HUES64 (cell line): ENCODE data around the gene SPDYE1.
A peak's percentile ranks its signal among the peaks of the same experiment; 100 is the strongest.
"Not testable (repeated sequence)": the region's sequence is repeated elsewhere in the genome, so short reads cannot be mapped to it uniquely, and the experiment has no call there.

ENCODE experiments used
- H3K27ac ChIP-seq: 2 replicates; pipeline ENCODE4 v1.7.0; 2013; ENCODE audit warnings: low read depth, low read length, inconsistent platforms
- H3K27me3 ChIP-seq: 2 replicates; pipeline ENCODE4 v1.6.1; 2013; ENCODE audit warnings: mild to moderate bottlenecking, low read length; ENCODE audit not compliant: insufficient read depth
- H3K36me3 ChIP-seq: 2 replicates; pipeline ENCODE4 v1.6.1; 2013; ENCODE audit warnings: mild to moderate bottlenecking, low read length; ENCODE audit not compliant: insufficient read depth
- H3K4me1 ChIP-seq: 2 replicates; pipeline ENCODE4 v1.6.1; 2013; ENCODE audit warnings: mild to moderate bottlenecking, low read length, moderate library complexity; ENCODE audit not compliant: insufficient read depth
- H3K4me3 ChIP-seq: 2 replicates; pipeline ENCODE4 v1.5.1; 2013; ENCODE audit warnings: mild to moderate bottlenecking, low read length, moderate library complexity
- H3K9ac ChIP-seq: 2 replicates; pipeline ENCODE4 v1.6.1; 2013; ENCODE audit warnings: mild to moderate bottlenecking, low read depth, low read length
- H3K9me3 ChIP-seq: 2 replicates; pipeline ENCODE4 v1.6.1; 2013; ENCODE audit warnings: low read depth, low read length; ENCODE audit not compliant: insufficient read depth
- WGBS: fragments of 150-250, 120-280 bp; methylation state at CpG from one replicate; pipeline ENCODE4 v1.1.7; 2013; ENCODE audit warnings: missing lambda C conversion rate; 5-methylcytosine and 5-hydroxymethylcytosine counted together

Gene SPDYE1

DNA sequence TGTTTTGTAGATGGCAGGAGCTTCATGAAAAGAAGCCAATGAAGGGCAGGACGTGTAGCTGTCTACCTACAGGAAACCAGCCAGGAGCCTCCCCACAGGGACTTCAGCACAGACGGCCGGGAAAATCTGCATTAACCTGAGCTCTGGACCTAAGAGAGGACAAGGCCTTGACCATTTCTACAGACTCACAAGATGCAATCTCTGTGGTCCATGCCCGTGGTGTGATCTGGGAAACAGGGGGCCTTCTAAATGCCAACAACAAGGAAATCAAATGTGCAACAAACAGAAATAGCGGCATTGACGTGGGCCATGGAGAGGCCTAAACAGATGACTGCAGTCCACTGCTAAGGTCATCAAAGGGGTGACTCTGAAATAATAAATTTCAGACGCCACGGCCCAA lies 14.4 kb downstream of the SPDYE1 start:
- not testable (repeated sequence) for H3K4me1 ChIP-seq, H3K4me3 ChIP-seq, H3K9me3 ChIP-seq, H3K27me3 ChIP-seq, H3K36me3 ChIP-seq, H3K27ac ChIP-seq, H3K9ac ChIP-seq
- WGBS = 88% methylated on average over 8 of the region's 8 CpGs

DNA sequence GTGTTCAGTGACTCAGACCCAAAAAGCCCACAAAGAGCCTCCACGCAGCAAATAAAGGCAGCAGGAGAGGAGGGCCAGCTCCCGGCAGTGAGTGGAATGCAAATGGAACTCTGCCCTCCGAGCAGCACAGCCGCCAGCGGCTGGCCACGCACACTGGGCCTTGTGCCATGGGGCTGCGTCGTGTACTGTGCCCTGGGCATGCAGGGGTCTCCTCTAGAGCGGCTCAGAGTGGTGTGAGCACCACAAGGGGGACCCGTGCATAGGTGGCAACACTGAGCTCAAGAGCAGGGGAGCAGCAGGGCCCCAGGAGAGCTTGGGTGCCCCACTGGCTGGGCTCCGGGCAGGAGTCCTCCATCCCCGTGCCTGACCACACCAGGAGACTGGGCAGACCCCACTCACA lies 17.4 kb downstream of the SPDYE1 start:
- not testable (repeated sequence) for H3K27me3 ChIP-seq, H3K27ac ChIP-seq, H3K36me3 ChIP-seq, H3K9ac ChIP-seq, H3K4me3 ChIP-seq, H3K9me3 ChIP-seq, H3K4me1 ChIP-seq
- 94% methylated on average over 10 of the region's 12 CpGs for WGBS

- H3K27ac ChIP-seq, H3K36me3 ChIP-seq, H3K4me1 ChIP-seq, H3K9me3 ChIP-seq, H3K27me3 ChIP-seq: not testable (repeated sequence)
- 1% methylated on average over 57 of the region's 63 CpGs for WGBS
- peak overlapping the region; percentile 75 for H3K9ac ChIP-seq
- peak overlapping the region; percentile 73 for H3K4me3 ChIP-seq
Measured at GRCh38 chr7:44018857-44019807, 21.4 kb downstream of the SPDYE1 start.

DNA sequence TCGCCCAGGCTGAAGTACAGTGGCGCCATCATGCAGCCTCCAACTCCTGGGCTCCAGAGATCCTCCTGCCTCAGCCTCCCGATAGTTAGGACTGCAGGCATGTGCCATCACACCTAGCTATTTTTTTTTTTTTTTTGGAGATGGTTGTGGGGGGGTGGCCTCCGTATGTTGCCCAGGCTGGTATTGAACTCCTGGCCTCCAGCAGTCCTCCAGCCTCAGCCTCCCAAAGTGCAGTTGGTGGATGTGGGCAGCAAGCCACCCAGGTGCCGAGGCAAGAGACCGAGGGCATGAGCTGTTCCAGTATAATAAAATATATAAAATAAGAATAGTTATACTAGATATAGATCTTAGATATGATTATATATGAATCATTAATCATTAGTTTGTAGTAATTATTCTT lies 22.1 kb downstream of the SPDYE1 start:
- H3K27me3 ChIP-seq, H3K4me3 ChIP-seq, H3K36me3 ChIP-seq, H3K27ac ChIP-seq, H3K9me3 ChIP-seq, H3K4me1 ChIP-seq, H3K9ac ChIP-seq: not testable (repeated sequence)
- WGBS = 89% methylated on average over 3 of the region's 6 CpGs

DNA sequence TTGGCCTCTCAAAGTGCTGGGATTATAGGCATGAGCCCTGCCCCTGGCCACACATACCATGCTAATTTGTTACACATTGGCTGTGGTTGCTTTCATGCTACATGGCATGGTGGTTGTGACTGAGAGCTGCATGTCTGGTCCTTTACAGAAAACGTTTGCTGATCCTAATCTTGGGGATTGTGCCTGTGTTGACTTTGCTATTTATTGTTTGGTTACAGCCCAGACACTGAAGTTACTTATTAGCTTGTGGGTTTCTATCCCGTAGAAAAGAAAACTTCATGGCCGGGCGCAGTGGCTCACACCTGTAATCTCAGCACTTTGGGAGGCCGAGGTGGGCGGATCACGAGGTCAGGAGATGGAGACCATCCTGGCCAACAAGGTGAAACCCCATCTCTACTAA lies 24.4 kb downstream of the SPDYE1 start:
- not testable (repeated sequence) for H3K9ac ChIP-seq, H3K27me3 ChIP-seq, H3K4me1 ChIP-seq, H3K9me3 ChIP-seq, H3K36me3 ChIP-seq, H3K27ac ChIP-seq, H3K4me3 ChIP-seq
- 88% methylated on average over 6 of the region's 7 CpGs for WGBS

DNA sequence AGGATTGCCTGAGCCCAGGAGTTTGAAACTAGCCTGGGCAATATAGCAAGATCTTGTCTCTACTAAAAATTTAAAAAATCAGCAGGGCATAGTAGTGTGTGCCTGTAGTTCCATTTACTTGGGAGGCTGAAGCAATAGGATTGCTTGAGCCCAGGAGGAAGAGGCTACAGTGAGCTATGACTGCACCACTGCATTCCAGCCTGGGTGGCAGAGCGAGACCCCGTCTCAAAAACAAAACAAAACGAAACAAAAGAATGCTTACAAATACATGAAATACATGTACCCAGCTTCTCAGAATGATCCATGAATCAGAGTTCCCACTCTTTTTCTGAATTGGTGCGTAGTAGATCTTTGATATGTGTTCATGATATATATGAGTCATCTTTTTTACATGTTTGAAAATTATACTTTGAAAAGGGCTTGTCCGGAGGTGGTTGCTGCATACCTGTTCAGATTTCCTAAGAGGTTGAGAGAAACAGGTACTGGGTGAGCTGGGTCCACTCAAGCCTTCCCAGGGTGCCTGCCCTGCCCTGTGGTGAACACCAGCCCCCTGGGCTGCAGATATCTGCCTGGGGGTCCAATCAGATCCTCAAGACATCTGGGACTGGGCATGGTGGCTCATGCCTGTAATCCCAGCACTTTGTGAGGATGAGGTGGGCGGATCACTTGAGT lies 25.2 kb downstream of the SPDYE1 start:
- not testable (repeated sequence) for H3K4me1 ChIP-seq, H3K27ac ChIP-seq, H3K9ac ChIP-seq, H3K36me3 ChIP-seq, H3K27me3 ChIP-seq, H3K4me3 ChIP-seq, H3K9me3 ChIP-seq
- 78% methylated on average over 5 of the region's 6 CpGs for WGBS

- H3K4me1 ChIP-seq, H3K9ac ChIP-seq, H3K27me3 ChIP-seq, H3K4me3 ChIP-seq, H3K9me3 ChIP-seq, H3K36me3 ChIP-seq, H3K27ac ChIP-seq: not testable (repeated sequence)
- WGBS = 100% methylated on average over 3 of the region's 11 CpGs
Measured at GRCh38 chr7:44029433-44029832, 31.7 kb downstream of the SPDYE1 start.

GRCh38 chr7:44030029-44030428 lies 32.3 kb downstream of the SPDYE1 start:
- WGBS = no CpG with 5 or more reads among the region's 5 CpGs
- not testable (repeated sequence) for H3K27ac ChIP-seq, H3K4me3 ChIP-seq, H3K4me1 ChIP-seq, H3K9me3 ChIP-seq, H3K36me3 ChIP-seq, H3K9ac ChIP-seq, H3K27me3 ChIP-seq

GRCh38 chr7:44031319-44031718 lies 33.6 kb downstream of the SPDYE1 start:
- WGBS = 94% methylated on average over 11 of the region's 13 CpGs
- H3K4me1 ChIP-seq, H3K9ac ChIP-seq, H3K27ac ChIP-seq, H3K9me3 ChIP-seq, H3K27me3 ChIP-seq, H3K4me3 ChIP-seq, H3K36me3 ChIP-seq: not testable (repeated sequence)

GRCh38 chr7:44032031-44032430 lies 34.3 kb downstream of the SPDYE1 start:
- not testable (repeated sequence) for H3K27ac ChIP-seq, H3K27me3 ChIP-seq, H3K9me3 ChIP-seq, H3K4me3 ChIP-seq, H3K4me1 ChIP-seq, H3K36me3 ChIP-seq, H3K9ac ChIP-seq
- 96% methylated on average over 4 of the region's 6 CpGs for WGBS

DNA sequence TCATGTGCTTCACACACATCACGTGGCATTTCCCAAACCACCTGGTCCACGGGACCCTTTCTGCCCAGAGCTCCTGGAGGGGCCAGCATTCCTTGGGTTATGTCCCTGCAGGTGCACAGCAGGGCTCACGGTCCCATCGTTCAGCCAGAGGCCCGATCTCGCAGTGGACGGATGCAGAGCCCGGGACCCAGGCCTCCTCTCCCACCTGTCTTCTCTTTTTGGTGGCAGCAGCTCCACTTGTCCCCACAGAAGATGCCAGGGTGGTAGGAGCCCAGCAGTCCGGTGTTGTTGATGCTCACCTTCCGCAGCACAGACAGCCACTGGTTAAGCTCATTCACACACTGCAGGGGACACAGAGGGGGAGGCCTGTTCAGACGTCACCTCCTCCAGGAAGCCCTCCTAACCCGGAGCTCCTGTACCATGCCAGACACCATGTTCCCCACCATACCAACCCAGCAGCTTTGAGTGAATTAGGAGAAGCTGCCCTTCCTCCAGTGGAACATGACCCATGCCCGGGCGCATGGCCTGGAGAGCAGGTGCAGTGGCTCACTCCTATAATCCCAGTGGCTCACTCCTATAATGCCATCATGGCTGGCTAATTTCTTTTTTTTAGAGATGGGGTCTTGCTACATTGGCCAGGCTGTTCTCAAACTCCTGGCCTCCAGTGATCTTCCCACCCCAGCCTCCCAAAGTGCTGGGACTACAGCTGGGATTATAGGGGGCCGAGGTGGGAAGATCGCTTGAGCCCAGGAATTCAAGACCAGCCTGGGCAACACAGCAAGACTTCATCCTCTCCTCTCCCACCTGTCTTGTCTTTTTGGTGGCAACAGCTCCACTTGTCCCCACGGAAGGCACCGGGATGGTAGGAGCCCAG lies 36.5 kb downstream of the SPDYE1 start:
- H3K27ac ChIP-seq, H3K4me3 ChIP-seq: not testable (repeated sequence)
- WGBS = 87% methylated on average over 12 of the region's 18 CpGs

More for the DNA sequence above, 36.5 kb downstream of the SPDYE1 start:
- H3K36me3 ChIP-seq, H3K9me3 ChIP-seq, H3K9ac ChIP-seq, H3K27me3 ChIP-seq, H3K4me1 ChIP-seq: not testable (repeated sequence)
